AG09319 (cell line): ENCODE data around the gene NBPF11.
"Not testable (repeated sequence)": the region's sequence is repeated elsewhere in the genome, so short reads cannot be mapped to it uniquely, and the experiment has no call there.

Experiments used
- DNase-seq: peaks from one replicate; pipeline ENCODE4 v3.0.0-alpha.2; 2010; ENCODE audit warnings: low read depth; ENCODE audit errors: extremely low read depth
- TF ChIP-seq, protein P1 (sequence below): IDR thresholded peaks from 2 replicates; pipeline ENCODE4 v1.5.1; 2011; ENCODE audit warnings: low read depth, mild to moderate bottlenecking, inconsistent platforms, low read length, moderate library complexity

Gene NBPF11, protein sequence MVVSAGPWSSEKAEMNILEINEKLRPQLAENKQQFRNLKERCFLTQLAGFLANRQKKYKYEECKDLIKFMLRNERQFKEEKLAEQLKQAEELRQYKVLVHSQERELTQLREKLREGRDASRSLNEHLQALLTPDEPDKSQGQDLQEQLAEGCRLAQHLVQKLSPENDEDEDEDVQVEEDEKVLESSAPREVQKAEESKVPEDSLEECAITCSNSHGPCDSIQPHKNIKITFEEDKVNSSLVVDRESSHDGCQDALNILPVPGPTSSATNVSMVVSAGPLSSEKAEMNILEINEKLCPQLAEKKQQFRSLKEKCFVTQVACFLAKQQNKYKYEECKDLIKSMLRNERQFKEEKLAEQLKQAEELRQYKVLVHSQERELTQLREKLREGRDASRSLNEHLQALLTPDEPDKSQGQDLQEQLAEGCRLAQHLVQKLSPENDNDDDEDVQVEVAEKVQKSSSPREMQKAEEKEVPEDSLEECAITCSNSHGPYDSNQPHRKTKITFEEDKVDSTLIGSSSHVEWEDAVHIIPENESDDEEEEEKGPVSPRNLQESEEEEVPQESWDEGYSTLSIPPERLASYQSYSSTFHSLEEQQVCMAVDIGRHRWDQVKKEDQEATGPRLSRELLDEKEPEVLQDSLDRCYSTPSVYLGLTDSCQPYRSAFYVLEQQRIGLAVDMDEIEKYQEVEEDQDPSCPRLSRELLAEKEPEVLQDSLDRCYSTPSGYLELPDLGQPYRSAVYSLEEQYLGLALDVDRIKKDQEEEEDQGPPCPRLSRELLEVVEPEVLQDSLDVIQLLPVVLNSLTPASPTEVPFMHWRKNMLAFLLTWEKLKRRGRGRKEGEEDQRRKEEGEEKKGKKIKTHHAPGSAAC

DNA sequence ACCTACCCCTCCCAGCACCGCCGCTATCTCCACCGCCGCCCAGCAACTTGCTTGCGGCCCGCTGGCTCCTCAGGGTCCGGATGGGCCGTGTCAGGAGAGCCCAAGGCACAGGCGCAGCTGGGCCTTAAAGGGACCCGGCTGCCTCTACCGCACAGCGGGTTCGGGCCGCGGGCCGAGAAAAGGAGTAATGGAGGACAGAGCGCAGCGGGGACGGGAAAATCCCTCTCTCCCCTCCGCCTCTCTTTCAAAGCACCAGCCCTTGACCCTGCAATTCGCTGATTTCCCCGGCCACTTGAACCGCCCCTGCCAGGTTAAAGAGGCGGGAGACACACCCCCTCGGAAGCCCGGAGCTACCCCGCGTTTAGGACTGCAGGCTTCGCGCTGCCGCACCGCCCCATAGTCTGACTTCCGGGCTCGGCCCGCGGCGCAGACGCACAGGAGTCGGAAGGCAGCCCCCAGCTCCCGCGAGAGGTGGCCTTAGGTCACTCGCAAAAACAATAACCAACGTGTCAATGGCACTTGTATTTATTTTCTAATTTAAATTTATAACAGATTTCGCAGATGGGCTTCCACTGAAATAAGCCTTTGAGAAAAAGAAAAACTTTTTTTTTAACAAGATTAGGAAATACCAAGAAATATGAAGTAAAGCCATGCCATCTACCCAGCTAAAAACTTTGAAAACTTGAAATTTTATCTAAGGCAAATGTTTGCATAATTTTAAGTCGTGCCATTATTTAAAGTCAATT is at the start of gene NBPF11:
TSS of gene NBPF11 (minus strand) at position 371 of the 746 bp plus-strand sequence. CDS start 25,278 bp downstream, outside the sequence.
- peak; percentile 43 for DNase-seq

DNA sequence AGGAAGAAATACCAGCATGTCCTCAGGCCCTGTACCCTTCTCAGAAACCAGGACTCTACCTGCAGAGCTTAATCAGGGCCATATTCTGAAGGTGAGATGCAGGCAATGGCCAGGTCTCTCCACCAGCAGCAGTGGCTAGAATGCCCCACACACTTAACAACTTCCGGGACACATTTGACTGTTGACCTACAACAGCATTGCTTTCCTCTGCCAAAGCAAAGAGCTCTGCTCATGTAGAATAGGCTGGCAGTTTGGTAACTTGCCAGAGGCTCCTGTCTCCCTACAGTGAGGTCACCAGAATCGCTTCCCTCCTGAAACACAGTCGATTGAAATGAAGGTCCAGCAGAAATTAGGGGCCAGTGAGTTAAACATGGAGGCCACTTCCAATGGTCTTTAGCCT is 45.3 kb upstream of the NBPF11 start:
- DNase-seq: not testable (repeated sequence)

DNA sequence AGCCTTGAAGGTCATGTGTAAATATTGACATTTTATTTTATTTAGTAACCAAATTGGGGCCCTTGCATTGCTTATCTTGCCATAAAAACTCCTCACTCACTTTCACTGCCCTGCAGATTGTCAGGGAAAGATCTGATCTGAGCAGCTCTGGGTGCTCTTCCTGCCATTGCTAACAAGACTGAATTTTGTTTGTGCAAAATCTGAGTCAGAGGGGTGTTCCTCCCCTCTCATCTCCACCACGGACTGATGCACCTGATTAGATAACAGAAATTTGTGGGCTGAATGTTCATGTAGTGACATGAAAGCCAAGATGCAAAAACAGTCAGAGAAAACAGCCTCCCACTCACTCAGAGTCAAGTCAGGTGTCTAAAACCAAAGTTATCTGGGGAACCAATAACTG is 44.9 kb upstream of the NBPF11 start:
- DNase-seq: not testable (repeated sequence)

DNA sequence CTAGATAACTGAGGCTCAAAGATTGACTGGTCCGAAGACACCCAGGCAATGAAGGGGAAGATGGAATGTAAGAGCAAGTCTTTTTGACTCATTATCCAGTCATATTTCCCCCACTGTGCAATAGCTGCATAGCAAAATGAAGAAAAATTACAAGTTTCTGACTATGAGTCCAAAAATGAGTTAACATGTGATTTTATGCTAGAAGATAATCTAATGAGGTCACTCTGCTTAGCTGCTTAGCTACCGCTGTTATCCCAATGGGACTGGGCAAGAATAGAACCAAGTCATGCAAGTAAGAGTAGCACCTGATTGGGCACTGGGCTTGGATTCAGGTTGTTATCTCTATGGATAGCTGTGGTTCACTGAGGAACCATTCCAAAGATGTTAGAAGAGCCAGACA is 43.0 kb upstream of the NBPF11 start:
- DNase-seq: not testable (repeated sequence)

DNA sequence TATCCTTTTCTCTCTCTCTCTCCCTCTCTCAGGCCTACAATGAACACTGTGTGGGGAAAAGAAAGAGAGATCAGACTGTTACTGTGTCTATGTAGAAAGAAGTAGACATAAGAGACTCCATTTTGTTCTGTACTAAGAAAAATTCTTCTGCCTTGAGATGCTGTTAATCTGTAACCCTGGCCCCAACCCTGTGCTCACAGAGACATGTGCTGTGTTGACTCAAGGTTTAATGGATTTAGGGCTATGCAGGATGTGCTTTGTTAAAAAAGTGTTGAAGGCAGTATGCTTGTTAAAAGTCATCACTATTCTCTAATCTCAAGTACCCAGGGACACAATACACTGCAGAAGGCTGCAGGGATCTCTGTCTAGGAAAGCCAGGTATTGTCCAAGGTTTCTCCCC is 36.7 kb upstream of the NBPF11 start:
- not testable (repeated sequence) for DNase-seq

DNA sequence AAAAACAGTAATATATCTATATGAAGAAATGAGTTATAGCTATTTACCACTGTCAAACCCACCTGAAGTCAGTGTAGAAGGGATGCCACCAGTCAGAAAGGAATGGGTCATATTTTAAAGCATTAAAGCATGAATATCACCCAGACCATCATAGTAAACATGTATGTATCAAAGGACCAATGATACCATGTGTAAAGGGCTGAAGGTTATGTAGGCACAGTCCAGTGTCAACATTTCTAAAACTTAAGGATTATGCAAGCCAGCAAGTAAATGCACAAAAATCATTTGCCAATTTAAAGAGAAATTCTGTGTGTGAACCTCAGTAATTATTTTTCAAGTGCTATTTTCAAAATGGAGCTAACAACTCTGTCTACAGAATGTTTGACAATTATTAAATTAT is 26.6 kb upstream of the NBPF11 start:
- DNase-seq: not testable (repeated sequence)

DNA sequence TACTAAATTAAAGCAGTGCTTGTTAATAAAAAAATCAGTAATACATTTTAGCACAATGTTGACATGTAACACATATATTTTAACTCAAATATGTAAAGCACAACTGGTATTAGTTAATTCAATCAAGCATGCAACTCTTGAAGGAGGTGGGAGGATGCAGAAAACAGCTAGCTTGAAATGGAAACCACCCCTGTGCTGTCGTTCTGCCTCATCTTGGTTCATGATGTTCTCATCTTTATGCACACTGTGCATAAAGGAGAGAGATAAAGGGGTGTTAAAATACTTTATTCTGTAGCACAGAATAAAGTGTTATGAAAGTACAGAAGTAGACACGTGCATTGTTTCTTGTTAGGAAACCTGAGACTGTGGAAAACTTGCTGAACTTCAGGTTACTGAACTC is 23.3 kb upstream of the NBPF11 start:
- not testable (repeated sequence) for DNase-seq

DNA sequence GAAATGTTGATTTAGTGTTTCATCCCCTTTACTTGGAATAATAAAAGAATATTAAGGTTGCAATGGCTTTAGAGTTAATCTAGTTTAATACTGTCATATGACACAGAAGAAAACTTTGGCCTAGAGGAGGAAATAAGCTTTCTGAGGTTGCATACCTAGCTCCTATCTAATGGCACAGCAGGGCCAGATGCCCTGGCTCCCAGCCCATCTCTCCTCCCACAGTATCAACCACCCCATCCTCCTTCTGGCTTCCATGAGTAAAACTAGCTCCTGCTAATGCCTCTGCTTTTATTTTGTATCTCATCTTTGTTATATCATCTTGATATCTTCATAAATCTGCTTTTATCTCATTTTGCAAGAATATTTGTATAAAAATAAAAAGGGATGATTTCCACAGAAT is 19.9 kb upstream of the NBPF11 start:
- DNase-seq: not testable (repeated sequence)

DNA sequence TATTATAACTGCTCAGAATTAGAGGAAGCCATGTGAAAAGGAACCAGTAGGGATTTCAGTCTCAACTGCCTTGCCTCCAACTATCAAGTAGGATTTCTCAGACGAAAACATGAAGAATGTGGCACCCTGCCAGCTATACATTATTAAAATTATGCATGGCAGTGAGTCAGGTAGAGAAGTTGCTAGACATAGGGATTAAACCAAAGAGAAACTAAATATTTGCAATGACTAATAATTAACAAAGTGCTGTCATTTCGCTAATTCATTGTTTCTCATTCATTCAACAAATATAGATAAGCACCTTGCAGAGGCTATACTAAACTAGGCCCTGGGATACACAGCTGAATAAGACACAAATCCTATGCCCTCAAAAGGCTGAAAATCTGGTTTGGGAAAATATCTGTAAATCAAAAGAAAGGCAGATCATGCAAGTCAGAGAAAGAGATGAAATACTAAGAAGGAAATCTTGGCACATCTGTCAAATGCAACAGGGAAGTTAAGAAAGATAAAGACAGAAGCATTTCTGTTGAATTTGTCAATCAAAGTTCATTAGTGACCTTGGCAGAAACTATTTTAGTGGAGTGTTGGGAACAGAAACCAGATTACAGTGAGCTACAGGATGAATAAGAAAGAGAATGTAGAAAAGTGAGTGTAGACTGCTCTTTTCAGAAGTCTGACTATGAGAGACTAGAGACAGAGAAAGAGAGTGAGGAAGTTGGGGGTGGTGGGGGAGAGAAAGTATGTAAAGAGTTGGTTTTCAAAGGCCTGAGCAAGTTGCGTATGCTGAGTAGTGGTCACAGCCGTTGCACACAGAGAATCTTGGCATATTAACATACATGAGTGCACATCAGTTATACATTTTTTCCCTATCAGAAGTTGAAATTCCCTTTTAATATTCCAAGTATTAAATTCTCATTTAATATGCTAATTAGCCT is 14.7 kb upstream of the NBPF11 start:
- TF ChIP-seq, protein P1, sequence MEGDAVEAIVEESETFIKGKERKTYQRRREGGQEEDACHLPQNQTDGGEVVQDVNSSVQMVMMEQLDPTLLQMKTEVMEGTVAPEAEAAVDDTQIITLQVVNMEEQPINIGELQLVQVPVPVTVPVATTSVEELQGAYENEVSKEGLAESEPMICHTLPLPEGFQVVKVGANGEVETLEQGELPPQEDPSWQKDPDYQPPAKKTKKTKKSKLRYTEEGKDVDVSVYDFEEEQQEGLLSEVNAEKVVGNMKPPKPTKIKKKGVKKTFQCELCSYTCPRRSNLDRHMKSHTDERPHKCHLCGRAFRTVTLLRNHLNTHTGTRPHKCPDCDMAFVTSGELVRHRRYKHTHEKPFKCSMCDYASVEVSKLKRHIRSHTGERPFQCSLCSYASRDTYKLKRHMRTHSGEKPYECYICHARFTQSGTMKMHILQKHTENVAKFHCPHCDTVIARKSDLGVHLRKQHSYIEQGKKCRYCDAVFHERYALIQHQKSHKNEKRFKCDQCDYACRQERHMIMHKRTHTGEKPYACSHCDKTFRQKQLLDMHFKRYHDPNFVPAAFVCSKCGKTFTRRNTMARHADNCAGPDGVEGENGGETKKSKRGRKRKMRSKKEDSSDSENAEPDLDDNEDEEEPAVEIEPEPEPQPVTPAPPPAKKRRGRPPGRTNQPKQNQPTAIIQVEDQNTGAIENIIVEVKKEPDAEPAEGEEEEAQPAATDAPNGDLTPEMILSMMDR: no peak
- no peak for DNase-seq

DNA sequence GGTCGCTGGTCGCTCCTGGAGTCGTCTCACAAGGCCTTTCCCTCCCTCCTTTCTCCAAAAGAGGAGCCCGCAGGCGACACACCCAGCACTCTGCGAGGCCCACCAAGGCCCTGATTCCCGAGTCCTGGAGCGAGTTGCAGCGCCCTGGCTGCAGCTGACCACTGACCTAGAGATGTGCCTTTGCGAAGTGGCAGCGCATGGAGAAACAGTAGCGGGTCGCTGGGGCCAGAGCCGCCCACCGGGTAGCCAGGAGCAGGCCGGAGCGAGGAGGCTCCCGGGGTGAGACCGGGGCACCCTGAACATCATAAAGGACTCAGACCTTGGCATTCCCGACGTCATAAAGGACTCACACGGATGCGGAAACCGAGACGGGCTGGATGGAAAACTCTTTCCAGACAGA is 10.3 kb upstream of the NBPF11 start:
- no peak for DNase-seq
- TF ChIP-seq, protein P1: no peak
